NCI-H1417 (cell line): ENCODE results near the gene WWC2.

ENCODE experiments used
- DNase-seq, 3 experiments: peaks; one replicate each; lab custom pipeline; 2025; lab: John Stamatoyannopoulos, UW

Gene WWC2

DNA sequence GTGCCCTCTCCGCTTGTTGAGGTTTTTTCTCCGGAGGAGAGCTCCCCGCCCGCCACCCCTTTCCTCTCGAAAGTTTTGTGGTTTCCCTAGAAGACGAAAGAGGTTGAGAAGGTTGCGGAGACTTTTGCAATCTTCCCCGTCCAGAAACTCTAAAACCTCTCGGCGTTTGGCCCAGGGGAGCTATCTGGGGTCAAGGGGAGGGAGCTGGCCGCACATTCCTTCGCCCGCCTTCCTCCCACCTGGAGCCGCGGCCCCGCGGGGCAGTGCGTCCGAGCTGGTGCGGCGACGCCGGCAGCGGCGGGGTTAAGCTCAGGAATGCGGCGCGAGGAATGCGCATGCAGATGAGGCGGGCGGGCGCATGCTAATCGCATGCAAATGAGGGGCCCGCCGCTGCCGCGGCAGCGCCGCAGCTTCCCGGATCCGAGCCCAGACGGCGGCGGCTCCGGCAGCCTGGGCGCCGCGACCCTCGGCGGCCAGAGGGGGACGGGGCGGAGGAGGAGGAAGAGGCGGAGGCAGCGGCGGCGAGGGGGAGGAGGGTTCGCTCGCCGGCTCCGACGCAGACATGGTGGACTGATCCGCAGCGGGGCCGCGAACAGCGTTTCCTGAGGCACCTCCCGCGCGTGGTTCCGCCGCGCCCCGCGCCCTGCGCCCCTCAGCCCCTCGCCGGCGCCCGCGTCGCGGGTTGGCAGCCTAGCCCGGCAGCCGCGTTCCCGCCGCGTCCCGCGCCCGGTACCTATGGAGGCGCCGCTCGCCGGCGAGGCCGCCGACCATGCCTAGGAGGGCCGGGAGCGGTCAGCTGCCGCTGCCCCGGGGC is at the start of gene WWC2:
Gene WWC2, plus strand, starts transcription at position 535 of the 814 bp plus-strand sequence. Its CDS starts 235 bp downstream, at position 770.
- DNase-seq, result peak; percentile 52 to 79 (median 61)

DNA sequence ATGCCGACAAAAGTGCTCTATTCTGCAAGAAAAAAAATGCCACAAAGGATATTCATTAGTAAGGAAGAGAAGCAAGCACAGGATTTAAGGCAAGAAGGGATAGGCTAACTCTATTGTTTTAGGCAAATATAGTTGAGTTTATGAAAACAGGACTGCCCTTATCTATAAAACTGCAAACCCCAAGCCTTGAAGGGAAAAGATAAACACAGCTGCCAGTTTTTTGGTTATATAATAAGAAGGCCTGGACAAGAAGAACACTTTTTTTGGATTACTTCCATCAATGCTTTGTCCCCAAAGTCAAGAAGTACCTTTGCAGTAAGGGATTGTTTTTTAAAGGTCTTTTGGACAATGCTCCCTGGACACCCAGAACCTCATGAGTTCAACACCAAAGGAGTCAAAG is 45.4 kb upstream of the WWC2 start:
- no peak for DNase-seq

DNA sequence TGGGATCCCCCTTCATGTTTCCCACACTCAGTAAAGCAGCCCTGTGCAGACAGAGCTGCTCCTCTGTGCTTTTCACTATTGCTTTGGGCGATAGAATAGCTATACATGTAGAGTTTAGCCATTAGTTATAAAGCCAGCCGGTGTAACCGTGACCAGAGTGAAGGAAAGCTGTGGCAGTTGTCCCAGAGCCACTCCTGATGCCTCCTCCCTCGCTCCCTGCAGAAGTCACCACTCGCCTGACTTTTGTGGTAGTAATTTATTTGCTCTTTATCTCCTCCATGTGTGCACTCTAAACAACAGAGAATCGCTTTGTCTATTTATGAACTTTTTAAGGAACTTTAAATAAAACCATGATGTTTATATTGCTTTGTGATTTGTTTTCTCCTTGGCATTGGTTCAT is 41.8 kb upstream of the WWC2 start:
- no peak for DNase-seq

DNA sequence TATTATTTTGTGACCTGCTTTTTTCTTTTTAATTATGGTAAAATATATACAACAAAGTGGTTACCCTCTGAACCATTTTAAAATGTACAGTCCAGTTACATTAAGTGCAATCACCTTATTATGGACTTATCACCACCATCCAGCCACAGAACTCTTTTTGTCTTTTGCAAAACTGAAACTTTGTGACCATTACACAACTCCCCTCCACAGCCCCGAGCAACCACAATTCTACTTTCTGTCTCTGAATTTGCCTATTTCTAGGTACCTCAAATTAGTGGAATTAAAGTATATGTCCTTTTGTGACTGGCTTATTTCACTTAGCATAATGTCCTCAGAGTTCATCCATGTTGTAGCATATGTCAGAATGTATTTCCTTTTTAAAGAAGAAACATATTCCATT is 39.3 kb upstream of the WWC2 start:
- DNase-seq, result no peak

DNA sequence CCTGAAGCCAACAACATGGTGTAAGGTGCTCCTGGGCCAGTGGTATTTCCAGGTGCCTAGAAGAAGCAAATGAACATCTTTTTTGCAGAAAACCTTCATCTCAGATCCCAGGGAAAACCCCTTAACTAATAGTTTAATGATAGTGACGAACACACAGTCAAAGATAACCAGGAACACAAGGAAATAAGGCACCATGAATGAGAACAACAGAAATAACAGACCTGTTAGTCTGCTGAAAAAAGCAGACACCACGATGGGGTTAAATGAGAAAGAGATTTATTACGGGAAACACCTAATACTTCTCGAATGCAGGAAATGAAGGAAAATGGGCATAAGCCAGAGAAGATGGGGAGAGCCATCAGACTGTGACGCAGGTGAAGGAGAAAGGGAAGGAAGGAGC is 30.6 kb upstream of the WWC2 start:
- DNase-seq, result no peak

DNA sequence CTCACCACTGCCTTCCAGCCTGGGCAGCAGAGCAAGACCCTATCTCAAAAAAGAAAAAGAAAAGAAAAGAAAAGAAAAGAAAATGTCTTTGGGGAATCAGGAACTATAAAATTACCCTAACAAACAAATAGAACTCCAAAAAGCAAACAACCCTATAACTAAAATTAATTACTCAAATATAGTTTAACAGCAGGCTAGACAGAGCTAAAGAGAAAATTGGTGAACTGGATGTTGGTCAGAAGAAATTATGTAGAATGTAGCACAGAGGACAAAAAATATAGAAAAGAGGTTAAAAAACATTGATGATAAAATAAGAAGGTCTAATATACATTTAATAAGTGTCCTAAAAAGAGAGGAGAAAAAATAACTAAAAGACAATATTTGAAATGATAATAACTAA is 27.8 kb upstream of the WWC2 start:
- DNase-seq, result no peak

DNA sequence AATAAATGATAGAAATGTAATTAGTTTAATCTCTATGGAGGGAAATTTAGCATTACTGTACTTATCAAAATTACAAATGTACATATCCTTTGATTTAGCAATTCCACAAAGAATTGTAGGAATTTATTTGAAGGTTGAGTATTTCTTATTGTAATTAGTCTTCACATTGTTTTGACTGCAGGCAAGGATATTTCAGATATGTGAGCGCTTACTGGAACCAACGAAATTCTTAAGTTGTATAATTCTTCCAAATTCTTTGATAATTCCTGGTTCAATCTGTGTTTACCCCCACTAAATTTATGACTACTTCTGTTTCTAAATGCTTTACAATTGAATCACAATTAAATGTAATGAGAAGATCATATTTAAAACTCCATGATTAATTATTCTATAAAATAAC is 26.9 kb upstream of the WWC2 start:
- no peak for DNase-seq

DNA sequence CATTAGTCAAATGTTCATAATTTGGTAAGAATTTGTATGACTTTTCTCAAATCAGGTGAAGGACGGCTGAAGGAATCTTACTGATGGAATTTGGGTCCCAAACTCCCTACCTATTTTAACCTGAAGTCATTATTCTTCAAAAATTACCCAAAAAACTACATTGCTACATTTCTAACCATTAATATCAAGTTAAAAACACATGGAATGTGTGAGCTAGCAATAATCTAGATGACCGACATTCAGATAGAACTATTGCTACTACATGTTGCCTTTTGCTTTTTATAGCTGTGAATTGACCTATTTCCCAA is 25.3 kb upstream of the WWC2 start:
- no peak for DNase-seq

DNA sequence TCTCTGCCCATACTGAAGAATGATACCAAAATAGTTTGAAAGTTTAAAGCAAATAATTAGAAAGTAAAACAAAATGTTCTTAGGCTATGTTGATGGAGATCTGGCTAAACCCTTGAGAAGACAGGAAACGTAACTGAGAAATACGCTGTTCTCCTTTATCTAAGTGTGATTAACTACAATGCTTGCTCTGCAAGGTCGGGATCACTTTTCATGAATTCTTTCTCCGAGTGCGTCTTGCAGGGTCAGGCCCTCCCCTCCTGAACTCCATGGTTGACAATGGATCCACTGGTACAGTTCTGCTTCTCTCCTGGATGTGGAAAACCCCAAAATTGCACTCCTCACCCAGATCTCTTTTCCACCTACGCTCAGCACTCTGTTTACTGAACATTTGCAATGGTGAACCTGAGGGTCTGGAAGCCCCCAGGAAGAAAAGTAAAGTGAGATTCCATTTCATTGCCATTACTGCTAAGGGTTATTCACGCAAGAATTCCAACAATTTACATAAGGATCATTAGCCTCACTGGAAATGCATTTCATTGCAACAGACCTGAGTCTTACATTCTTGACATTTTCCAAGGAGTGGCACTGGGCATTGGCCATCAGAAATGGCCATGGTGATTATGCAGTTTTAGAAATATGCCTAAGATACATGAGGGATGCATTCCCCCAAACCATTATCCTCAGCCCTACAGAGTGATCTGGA is 24.6 kb upstream of the WWC2 start:
- DNase-seq, result no peak

DNA sequence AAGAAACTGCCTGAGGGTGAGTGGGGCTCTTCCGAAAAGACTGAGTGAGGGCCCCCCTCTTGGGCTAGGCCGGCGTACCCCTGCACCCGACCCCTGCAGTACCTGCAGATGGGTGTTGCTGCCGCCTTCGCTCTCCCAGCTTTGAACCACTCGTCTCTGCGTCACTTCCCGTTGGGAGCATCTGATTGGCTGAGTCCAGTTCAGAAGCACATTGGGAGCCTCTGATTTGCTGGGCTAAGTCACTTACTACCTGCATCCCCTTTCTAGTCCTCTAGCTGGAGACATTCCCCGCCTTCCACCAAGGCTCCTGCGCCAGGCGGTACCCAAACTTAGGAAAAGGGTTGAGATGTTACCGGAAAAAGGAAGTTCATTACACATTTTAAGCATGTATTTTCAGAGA is 20.4 kb upstream of the WWC2 start:
- no peak for DNase-seq

DNA sequence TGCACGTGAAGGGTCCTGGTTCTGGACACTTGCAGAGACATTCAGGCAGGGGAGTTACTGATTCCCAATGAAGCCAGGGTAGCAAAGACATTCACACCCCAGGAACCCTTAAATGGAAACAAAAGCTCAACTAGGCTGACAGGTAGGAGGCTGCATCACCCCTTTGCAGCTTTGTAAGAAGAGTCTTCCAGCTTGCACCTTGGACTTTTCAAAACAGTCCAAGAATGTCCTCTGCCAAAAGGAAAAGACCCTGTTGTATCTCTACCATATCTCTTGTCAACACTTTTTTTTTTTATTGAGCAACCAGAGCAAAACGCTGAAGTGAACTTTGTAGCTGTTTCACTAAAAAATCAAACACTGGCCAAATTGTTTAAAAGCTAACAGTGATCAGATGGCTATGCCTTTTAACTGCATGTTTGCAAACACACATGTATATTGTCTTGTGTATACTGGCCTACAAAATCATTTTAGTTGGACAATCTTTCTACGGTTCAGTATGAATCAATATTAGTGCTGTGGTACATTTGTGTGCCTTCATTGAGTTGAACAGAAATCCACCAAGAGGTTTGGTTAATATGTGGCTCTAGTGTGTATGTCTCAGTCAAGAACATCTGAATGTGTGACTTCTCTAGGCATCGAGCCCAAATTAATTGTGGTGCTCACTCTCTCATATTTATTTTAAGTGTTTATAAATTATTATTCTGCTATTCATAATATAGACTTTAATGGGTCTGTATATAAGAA is 18.5 kb upstream of the WWC2 start:
- no peak for DNase-seq

DNA sequence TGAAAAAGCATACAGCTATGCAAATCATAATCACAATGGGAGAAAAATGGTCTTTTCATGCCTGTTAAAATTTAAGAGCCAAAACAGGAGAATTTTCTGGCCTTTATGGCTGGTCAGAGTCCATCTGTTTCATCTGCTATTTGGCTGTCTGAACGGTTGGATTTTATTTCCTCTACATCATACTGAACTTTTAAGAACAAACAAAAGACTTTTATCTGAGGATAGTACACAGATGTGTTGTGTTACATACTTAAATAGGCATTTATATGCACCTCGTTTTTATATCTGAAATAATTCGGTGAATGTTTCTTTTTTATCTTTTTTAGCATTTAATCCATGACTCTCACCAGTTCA is 18.0 kb upstream of the WWC2 start:
- no peak for DNase-seq

DNA sequence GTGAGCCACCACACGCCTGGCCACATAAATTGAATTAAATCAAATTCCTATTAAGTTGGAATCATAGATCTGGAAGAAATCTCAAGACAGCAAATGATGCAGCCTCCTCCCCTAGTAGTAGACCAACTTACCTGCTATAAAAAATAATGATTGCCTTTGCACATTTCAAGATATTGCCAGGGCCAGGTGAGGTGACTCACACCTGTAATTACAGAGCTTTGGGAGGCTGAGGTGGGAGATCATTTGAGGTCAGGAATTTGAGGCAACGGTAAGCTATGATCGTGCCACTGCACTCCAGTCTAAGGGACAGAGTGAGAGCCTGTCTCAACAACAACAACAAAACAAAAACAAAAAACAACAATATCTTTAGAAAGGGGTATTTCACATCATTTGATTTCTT is 17.0 kb upstream of the WWC2 start:
- peak in 1 of 3 experiments; percentile 3 for DNase-seq

DNA sequence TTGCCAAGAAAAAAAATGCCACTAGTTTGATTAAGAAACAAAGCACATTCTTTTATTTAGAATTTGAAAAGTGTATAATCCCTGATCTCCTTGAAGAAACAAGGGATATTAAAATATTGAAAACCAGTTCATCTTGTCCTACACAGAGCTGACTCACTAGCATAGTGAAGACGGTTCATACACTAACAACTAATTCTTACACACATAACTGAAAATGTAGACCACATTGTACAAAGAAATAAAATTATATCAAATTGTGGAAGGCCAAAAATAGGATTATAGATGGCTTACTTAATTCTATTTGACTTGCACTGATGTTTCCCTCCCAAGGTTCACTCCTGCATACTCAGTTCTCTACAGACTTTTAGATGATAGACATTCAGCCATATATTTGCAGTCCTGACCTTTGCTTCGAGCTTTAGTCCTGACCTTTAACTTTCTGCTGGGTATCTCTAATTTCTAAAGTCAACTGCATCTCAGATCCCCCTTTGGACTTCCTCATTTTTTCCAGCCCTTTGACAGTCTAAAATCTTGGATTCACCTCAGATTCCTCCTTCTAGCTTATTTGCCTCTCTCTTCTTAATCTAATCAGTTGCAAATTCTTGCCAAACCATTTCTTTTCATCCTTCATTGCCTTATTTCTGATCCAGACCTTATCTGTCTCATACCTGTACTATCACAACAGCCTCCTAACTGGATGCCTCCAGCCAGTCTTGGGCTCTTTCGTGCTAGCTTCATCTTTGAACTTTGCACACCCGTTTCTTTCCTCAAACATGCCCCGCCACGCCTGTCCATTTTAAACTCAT is 4.5 kb upstream of the WWC2 start:
- no peak for DNase-seq

DNA sequence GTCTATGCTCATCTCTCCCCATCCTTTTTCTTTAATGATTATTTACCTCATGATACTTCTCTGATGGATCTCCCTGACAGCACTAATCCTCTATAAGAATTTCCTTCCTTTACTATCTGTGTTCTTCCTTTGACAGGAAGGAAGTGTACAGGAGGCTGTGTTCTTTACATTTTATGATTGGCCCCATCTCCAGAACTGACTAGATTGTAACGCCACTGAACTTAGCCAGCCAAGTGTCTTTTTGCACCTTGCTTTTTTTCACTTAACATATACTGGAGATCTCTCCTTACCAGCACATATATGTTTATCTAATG is 3.9 kb upstream of the WWC2 start:
- DNase-seq, result no peak

DNA sequence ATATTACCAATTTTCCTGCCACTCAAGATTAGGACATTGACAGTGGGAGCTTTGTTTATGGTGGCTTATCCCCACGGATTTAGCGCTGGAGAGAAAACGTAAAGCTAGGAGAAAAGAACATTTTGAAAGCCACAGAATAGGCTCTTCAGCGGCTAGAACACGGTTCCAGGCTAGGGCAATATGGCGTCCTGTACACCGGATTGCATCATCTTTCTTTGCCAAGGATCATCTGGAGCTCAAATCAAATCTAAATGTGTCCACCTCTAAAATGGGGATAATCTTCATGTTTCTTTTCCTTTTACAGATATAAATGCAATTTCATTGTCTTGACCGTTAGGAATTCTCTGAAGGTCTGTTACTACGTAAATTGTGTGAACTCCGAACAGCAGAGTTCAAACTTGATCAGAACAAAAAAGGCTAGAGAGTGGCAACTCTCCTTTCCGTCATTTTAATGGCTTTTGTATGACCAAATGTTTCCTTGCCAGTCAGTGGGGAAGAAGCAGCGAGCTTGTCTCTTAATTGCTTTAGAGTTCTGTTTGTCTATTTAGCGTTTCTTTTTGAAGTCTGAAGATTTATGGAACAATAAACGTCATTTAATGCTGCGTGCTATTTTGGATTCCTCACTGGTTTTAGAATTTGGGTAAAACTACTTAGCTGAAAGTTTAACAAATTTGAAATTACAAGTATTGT is 2.6 kb upstream of the WWC2 start:
- no peak for DNase-seq

DNA sequence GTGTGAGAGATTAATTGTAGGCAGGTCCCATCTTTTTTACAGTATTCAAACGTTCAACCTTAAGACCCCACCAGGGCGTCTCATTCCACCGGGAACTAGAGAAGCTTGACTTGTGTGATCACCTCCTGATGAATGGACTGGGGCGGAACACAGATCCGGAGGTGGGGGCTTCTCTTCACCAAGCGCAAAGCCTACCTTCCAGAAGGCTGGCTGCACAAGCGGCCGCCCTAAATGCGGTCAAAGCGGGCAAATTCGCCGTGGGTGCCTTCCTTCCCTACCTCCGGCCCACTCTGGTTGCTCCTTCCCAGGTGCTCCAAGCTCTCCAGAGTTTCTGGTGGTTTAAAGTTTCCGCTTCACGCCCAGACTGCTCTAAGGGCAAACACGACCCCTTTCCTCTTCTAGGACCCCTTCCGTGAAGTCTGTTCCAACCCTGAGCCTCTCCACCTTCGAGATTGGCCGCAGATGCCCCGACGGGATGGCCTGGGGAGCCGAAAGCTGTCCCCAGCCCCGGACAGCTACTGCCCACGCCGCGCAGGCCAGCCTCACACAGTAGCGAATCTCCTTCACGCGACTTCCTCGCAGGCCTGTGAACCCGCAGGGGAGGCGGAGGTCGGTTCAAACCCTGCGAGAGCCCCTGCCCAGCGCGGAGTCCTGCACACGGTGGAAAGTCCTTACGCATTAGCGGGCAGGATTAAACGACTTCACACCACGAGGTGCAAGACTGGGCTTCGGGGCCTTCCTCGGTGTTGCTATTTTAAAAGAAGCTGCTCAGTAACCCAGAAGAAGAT is 1.6 kb upstream of the WWC2 start:
- no peak for DNase-seq

DNA sequence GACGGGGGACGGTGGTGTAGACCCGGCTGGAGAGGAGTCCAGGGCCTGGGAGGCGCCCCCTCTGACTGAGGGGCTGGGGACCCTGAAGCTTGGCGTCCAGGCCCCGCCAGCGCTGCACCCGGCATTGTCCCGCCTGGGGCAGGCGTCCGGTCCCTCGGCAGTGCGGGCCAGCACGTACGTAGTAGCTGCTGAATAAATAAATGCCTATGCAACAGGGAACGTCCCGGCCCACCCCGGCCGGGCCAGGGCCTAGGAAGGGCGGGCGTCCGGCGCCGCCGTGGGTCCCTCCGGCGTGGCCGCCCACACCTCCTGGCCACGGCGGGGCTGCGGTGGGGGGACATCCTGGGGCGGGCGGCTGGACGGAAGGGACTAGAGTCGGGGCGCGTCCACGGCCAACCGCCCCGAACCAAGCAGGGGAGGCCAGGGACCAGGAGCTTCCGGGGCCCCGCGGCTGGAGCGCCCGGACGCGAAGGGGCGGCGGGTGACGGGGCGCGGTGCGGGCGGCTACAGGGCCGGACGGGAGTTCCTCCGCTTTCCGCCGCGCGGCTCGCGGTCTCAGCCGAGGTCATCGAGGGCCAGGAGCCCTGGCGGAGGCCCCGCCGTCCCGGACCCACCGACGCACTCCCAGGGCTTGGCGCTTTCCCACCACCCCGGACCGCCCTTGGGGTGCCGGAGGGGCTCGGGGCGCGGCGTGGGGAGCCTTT is 886 bp upstream of the WWC2 start:
- no peak for DNase-seq

DNA sequence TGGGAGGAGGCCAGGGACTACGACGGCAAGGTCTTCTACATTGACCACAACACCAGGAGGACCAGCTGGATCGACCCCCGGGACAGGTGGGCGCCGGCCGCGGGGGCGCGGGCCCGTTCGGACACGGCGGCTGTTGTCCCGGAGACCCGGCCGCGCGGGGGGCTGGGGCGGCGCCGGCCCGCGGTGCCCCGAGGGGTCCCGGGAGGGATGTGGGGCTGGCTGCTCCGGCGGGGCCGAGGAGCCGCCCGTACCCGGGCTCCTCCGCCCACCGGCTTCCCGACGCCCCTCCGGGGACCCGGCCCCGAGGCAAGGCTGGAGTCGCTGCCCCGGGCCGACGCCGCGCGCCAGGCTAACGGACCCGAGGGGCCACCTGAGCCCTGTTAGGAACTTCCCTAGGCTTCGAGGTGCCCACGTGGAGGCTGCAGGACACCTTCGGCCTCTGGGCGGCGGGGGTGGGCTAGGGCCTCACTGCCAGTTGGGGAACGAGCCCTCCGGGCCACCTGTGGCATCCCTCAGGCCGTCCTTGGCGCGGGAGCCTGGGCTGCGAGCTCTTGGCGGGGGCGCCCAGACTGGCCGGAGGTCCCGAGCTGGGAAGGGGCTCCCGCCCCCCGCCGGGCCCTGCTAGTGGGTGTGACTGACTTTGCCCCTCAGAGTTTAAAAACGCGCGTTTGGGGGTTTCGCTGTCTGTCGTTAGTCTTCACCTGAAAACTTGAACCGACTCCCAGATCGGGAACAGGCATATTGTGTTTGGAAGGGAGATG is 660 bp downstream of the WWC2 start:
- peak in 2 of 3 experiments; percentile 35 to 50 for DNase-seq

DNA sequence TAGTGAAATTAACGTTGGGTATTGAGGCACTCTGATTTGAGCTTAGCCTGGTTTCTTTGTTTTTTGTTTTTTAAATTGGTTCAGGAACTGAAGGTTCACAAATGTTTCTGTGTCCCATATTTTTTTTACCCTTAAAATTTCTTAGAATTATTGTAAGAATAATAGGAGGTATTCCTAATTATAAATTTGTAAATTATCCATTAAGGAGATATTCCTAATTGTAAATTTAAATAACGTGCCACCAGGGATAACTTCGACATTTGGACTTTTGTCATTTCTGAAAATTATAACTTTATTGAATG is 1.2 kb downstream of the WWC2 start:
- no peak for DNase-seq
